Choroid plexus epithelial cell (primary cell): Measurements from ENCODE around the gene ALKBH3.

Source experiments
- DNase-seq: peaks from one replicate; pipeline ENCODE4 v3.0.0-alpha.2; 2010; ENCODE audit warnings: low read depth
- H3K4me3 ChIP-seq: 2 replicates; pipeline ENCODE4 v1.5.1; 2011; ENCODE audit warnings: low read depth, mild to moderate bottlenecking, control low read depth, low read length, moderate library complexity
- TF ChIP-seq, protein P1 (sequence below): conservative IDR thresholded peaks from 2 replicates; pipeline ENCODE4 v1.5.1; 2011; ENCODE audit warnings: low read depth, mild to moderate bottlenecking, control low read depth, inconsistent platforms, low read length, moderate library complexity

The ALKBH3 gene

DNA sequence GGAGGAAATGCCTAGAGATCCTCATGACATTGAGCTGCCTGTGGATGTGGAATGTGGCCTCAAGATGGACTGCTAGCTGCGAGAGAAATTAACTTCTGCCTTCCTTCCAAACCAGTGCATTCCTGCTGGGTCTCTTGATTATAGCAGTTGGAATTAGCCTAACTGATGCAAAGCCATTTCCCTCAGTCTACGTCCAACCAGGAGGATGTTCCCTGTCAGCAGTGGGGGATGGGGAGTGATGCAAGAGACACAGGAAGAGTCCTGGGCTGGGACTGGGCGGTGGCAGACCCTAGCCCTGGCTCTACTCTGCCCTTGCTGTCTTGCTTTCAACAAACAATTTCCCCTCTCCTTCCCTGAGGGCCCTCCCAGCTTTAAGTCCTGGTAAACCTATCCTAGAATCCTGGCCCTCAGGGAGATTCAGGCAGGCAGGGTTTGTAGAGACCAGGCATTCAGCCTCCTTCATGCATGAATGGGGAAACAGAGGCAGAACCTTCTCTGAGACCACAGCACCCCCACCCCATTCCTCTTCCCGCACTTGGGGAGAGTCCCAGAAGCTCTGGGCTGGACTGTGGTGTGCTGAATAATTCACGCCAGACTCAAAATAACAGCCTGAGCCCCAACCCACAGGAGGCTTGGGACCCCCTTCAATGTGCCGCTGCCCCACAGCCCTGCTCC is 78.8 kb downstream of the ALKBH3 start:
- DNase-seq: peak; percentile 59
- TF ChIP-seq, protein P1, sequence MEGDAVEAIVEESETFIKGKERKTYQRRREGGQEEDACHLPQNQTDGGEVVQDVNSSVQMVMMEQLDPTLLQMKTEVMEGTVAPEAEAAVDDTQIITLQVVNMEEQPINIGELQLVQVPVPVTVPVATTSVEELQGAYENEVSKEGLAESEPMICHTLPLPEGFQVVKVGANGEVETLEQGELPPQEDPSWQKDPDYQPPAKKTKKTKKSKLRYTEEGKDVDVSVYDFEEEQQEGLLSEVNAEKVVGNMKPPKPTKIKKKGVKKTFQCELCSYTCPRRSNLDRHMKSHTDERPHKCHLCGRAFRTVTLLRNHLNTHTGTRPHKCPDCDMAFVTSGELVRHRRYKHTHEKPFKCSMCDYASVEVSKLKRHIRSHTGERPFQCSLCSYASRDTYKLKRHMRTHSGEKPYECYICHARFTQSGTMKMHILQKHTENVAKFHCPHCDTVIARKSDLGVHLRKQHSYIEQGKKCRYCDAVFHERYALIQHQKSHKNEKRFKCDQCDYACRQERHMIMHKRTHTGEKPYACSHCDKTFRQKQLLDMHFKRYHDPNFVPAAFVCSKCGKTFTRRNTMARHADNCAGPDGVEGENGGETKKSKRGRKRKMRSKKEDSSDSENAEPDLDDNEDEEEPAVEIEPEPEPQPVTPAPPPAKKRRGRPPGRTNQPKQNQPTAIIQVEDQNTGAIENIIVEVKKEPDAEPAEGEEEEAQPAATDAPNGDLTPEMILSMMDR: no peak
- no peak overlapping the region for H3K4me3 ChIP-seq

DNA sequence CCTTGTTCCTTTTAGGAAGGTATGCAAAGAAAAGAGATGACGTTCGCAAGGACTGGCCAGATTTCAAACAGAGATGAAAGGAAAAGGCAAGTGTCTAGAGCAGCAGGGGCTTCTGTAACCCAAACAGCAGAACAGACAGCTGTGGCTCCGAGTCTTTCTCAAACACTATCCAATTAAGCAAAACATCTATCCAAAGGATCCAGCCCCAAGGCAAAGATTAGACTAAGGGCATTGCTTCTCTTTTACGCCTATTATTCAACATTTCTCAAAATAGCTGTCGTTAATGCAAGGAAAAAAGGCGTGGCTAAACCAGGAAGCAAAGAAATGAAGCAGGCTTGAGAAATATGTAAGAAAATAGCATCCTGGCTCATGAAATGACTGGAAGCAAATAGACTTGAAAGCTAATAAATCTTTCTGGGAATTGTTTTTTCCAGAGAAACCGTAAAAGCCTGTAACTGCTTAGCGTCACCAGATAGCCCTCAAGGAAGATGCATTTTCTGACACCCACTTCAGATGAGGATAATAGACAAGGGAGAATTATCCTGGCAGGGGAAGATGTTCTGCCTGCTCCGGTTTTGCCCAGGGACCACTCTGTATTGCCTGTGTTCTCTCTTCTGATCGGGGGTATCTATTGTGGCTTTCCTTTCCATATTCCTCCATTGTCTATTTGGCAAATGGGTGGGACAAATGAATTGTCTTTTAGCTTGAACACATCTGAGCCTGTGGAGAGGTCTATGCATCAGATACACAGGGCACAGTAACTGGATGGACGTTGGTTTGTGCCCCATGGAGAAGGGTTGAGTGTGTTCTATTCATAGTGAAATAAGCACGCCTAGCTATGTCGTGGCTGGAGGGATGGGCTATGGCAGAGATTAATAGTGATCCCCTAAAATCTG is 82.0 kb downstream of the ALKBH3 start:
- peak; percentile 51 for DNase-seq
- TF ChIP-seq, protein P1: no peak
- peak overlapping the region; percentile 38 for H3K4me3 ChIP-seq

DNA sequence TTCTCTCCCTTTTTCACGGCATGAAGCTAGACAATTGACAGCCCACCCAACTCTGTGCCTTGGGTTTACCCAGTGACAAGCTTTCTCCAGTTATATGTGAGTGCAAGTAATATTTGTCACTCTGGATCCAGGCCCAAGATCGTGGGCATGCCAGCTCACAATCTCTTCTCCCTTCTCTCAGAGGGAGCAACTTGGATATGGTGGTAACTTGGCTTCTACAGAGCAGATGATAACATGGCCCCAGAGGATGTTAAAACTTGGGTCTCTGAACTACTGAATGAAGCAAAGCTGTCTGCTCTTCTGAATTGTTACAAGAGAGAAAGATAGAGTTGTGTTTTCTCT is 82.6 kb downstream of the ALKBH3 start:
- H3K4me3 ChIP-seq: no peak overlapping the region
- DNase-seq: no peak
- TF ChIP-seq, protein P1: no peak

DNA sequence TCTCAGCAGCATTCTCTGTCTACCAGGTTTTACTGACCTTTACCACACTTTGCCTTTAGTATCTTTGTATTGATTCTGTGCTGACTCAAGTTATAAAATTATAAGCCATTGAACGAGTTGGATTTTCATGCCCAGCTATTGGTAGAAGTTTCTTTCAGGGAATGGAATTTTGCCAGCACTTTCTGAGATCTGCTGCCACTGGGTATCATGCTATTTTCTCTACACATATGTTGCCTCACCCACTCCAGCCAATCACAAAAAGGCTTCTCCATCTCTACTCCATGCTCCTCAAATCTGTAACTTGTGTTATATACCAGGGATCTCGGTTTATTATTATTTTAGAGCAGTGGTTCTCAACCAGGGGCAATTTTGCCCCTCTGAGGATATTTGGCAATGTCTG is 87.0 kb downstream of the ALKBH3 start:
- TF ChIP-seq, protein P1: no peak
- DNase-seq: no peak
- H3K4me3 ChIP-seq: no peak overlapping the region

DNA sequence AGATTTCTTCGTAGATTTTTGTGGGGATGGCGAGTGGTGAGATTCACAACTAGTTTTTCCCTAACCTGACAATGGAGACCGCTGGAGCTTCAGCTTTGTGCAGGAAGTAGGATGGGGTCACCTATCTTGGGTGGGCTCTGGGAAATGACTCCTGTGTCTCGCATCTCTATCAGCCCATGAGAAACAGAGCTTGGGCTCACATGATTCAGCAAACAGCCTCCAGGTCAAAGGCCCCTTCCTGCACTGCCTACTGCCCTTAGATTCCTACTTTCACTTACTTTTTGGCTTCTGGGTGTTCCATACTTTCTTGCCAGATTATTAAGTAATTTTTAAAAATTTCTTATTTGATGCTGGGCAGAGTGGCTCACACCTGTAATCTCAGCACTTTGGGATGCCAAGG is 88.1 kb downstream of the ALKBH3 start:
- no peak overlapping the region for H3K4me3 ChIP-seq

DNA sequence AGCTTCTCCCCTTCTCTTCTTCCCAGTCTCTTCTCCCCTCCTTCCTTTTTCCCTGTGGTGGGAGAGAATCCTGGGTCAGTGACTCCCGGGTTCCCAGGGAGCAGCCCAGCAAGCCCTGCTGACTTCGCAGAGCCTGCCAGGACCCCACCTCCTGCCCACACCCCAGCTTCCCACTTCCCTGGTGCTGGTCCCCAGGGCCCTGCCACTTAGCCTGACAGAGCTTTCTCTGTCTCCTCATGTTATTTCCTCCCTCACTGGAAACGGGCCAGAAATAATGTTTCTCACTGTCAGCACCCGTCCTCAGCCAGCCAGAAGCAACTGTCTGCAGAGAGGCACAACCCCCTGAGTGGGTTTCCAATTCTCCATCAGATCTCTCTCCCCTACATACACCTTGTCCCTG is 88.9 kb downstream of the ALKBH3 start:
- TF ChIP-seq, protein P1: no peak
- no peak overlapping the region for H3K4me3 ChIP-seq
- peak; percentile 63 for DNase-seq

More for the DNA sequence above, 88.1 kb downstream of the ALKBH3 start:
- DNase-seq: no peak
- TF ChIP-seq, protein P1: no peak
